Measurements from ENCODE around the gene TCF7L2.

DNA sequence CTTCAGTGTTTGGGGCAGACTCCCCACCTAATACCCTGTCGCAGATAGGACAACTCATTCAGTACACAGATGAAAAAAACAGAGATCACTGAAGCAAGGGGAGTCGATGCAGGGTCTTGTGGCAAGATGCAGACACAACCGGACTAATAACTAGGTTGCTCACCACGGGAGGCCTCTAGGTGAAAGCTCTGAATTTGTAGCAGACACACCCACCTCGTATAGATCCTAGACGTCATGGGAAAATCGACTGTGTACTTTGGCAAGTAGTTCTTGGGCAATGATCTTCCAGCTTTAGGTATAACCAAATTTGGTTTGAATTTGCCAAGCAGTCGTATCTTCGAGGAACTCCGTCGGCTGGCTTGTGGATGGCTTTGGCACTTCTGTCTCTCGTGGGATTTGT lies 88.1 kb downstream of the TCF7L2 start:
- TF ChIP-seq POLR2A (IDR thresholded peaks at IDR 0.05; ENCODE audit: low read depth, low read length) (no peak), POLR2AphosphoS5 (IDR thresholded peaks at IDR 0.05; ENCODE audit: low read depth, low read length) (no peak), TAF1 (IDR thresholded peaks at IDR 0.05; ENCODE audit: borderline replicate concordance, low read depth, low read length) (no peak)

Data from GM12892 (cell line).